HUES64 (cell line): Measurements from ENCODE around the gene PCYT2. TPM values are rescaled to one million over a fixed set of nuclear protein-coding genes. Genes with fewer than 3 reads are reported as not detected.

ENCODE experiments used
- H3K27ac ChIP-seq: 2 replicates; pipeline ENCODE4 v1.7.0; 2013; ENCODE audit warnings: low read depth, low read length, inconsistent platforms
- H3K27me3 ChIP-seq: 2 replicates; pipeline ENCODE4 v1.6.1; 2013; ENCODE audit warnings: mild to moderate bottlenecking, low read length; ENCODE audit not compliant: insufficient read depth
- H3K36me3 ChIP-seq: 2 replicates; pipeline ENCODE4 v1.6.1; 2013; ENCODE audit warnings: mild to moderate bottlenecking, low read length; ENCODE audit not compliant: insufficient read depth
- H3K4me1 ChIP-seq: 2 replicates; pipeline ENCODE4 v1.6.1; 2013; ENCODE audit warnings: mild to moderate bottlenecking, low read length, moderate library complexity; ENCODE audit not compliant: insufficient read depth
- H3K4me3 ChIP-seq: 2 replicates; pipeline ENCODE4 v1.5.1; 2013; ENCODE audit warnings: mild to moderate bottlenecking, low read length, moderate library complexity
- H3K9ac ChIP-seq: 2 replicates; pipeline ENCODE4 v1.6.1; 2013; ENCODE audit warnings: mild to moderate bottlenecking, low read depth, low read length
- H3K9me3 ChIP-seq: 2 replicates; pipeline ENCODE4 v1.6.1; 2013; ENCODE audit warnings: low read depth, low read length; ENCODE audit not compliant: insufficient read depth
- WGBS: fragments of 150-250, 120-280 bp; methylation state at CpG from one replicate; pipeline ENCODE4 v1.1.7; 2013; ENCODE audit warnings: missing lambda C conversion rate; 5-methylcytosine and 5-hydroxymethylcytosine counted together
- polyA plus RNA-seq, 2 experiments: library from polyadenylated mRNA; stranded (reverse); fragments of 50-300 nt; gene quantifications; one replicate each; pipeline ENCODE4 v1.2.3, GENCODE V29; 2013

Gene PCYT2
- polyA plus RNA-seq (2013, experiment 1 of 2) = 37.6 TPM
- polyA plus RNA-seq (2013, experiment 2 of 2) = 35.9 TPM

GRCh38 chr17:81911277-81911961, at the start of gene PCYT2:
Gene PCYT2, minus strand, starts transcription at chr17:81911399. Its CDS starts 44 bp downstream, at chr17:81911355.
- H3K36me3 ChIP-seq = peaks cover 36% of the 10 kb centered on the region
- H3K27ac ChIP-seq = peak within 1 kb of the TSS; percentile 29; the same call in 1 of the 2 replicates

GRCh38 chr17:81960130-81960958, 49.1 kb upstream of the PCYT2 start:
- 4% methylated on average over 98 of the region's 98 CpGs for WGBS
- Histone ChIP-seq H3K36me3 (no peaks in the 10 kb centered on the region), H3K9ac (no peak overlapping the region), H3K27ac (no peak overlapping the region), H3K4me1 (no peaks in the 10 kb centered on the region), H3K27me3 (peaks cover 92% of the 10 kb centered on the region), H3K9me3 (no peaks in the 10 kb centered on the region), H3K4me3 (peak overlapping the region; percentile 41)

More at GRCh38 chr17:81911277-81911961, at the start of gene PCYT2:
- Histone ChIP-seq H3K4me3 (peak within 1 kb of the TSS; percentile 85), H3K9ac (peak within 1 kb of the TSS; percentile 73), H3K4me1 (no peaks in the 10 kb centered on the region), H3K27me3 (peaks cover 10% of the 10 kb centered on the region), H3K9me3 (no peaks in the 10 kb centered on the region)
- 8% methylated on average over 69 of the region's 84 CpGs for WGBS

- Histone ChIP-seq H3K27me3 (peaks cover 85% of the 10 kb centered on the region), H3K9me3 (no peaks in the 10 kb centered on the region), H3K9ac (no peak overlapping the region), H3K4me3 (peak overlapping the region; percentile 41), H3K36me3 (no peaks in the 10 kb centered on the region), H3K27ac (no peak overlapping the region), H3K4me1 (no peaks in the 10 kb centered on the region)
- 4% methylated on average over 112 of the region's 112 CpGs for WGBS
Observed at GRCh38 chr17:81959362-81960129, 48.3 kb upstream of the PCYT2 start.

GRCh38 chr17:81958633-81959342, 47.6 kb upstream of the PCYT2 start:
- 80% methylated on average over 15 of the region's 15 CpGs for WGBS
- Histone ChIP-seq H3K4me3 (peak overlapping the region; percentile 41; the same call in 1 of the 2 replicates), H3K9ac (no peak overlapping the region), H3K27ac (no peak overlapping the region), H3K27me3 (peaks cover 78% of the 10 kb centered on the region), H3K9me3 (no peaks in the 10 kb centered on the region), H3K4me1 (no peaks in the 10 kb centered on the region), H3K36me3 (no peaks in the 10 kb centered on the region)

- H3K4me3 ChIP-seq = no peak overlapping the region
- 87% methylated on average over 19 of the region's 19 CpGs for WGBS
- no peak overlapping the region for H3K27ac ChIP-seq
- no peak overlapping the region for H3K9ac ChIP-seq
- H3K4me1 ChIP-seq = no peaks in the 10 kb centered on the region
- no peaks in the 10 kb centered on the region for H3K9me3 ChIP-seq
- peaks cover 68% of the 10 kb centered on the region for H3K27me3 ChIP-seq
- H3K36me3 ChIP-seq = no peaks in the 10 kb centered on the region
Observed at GRCh38 chr17:81957691-81958432, 46.7 kb upstream of the PCYT2 start.

- Histone ChIP-seq H3K27me3 (peaks cover 59% of the 10 kb centered on the region), H3K36me3 (no peaks in the 10 kb centered on the region), H3K4me1 (no peaks in the 10 kb centered on the region), H3K4me3 (no peak overlapping the region), H3K9ac (no peak overlapping the region), H3K9me3 (no peaks in the 10 kb centered on the region), H3K27ac (no peak overlapping the region)
- 87% methylated on average over 45 of the region's 45 CpGs for WGBS
Observed at GRCh38 chr17:81956607-81957589, 45.7 kb upstream of the PCYT2 start.

- no peak overlapping the region for H3K4me3 ChIP-seq
- H3K27ac ChIP-seq = no peak overlapping the region
- no peaks in the 10 kb centered on the region for H3K4me1 ChIP-seq
- no peaks in the 10 kb centered on the region for H3K36me3 ChIP-seq
- 89% methylated on average over 13 of the region's 13 CpGs for WGBS
- H3K9me3 ChIP-seq = no peaks in the 10 kb centered on the region
- H3K27me3 ChIP-seq = peaks cover 49% of the 10 kb centered on the region
- no peak overlapping the region for H3K9ac ChIP-seq
Observed at GRCh38 chr17:81955756-81956544, 44.8 kb upstream of the PCYT2 start.

- H3K27ac ChIP-seq = no peak overlapping the region
- no peaks in the 10 kb centered on the region for H3K9me3 ChIP-seq
- no peaks in the 10 kb centered on the region for H3K36me3 ChIP-seq
- WGBS = 93% methylated on average over 26 of the region's 26 CpGs
- H3K4me1 ChIP-seq = no peaks in the 10 kb centered on the region
- peaks cover 45% of the 10 kb centered on the region for H3K27me3 ChIP-seq
- H3K9ac ChIP-seq = no peak overlapping the region
- no peak overlapping the region for H3K4me3 ChIP-seq
Observed at GRCh38 chr17:81955058-81955681, 44.0 kb upstream of the PCYT2 start.
